Activated CD4-positive, alpha-beta T cell treated with anti-CD3 and anti-CD28 coated beads, Interleukin-2, amount 50 U/mL, for 24 hours (primary cell): Measurements from ENCODE around the gene MMP24.
"Not testable (repeated sequence)": the region's sequence is repeated elsewhere in the genome, so short reads cannot be mapped to it uniquely, and the experiment has no call there.

Experiments used
- DNase-seq, 2 donors: peaks; one replicate each; pipeline ENCODE4 v3.0.0-alpha.2; 2020; ENCODE audit warnings: low read depth in 1 of 2, low spot score in 1 of 2

Gene MMP24

DNA sequence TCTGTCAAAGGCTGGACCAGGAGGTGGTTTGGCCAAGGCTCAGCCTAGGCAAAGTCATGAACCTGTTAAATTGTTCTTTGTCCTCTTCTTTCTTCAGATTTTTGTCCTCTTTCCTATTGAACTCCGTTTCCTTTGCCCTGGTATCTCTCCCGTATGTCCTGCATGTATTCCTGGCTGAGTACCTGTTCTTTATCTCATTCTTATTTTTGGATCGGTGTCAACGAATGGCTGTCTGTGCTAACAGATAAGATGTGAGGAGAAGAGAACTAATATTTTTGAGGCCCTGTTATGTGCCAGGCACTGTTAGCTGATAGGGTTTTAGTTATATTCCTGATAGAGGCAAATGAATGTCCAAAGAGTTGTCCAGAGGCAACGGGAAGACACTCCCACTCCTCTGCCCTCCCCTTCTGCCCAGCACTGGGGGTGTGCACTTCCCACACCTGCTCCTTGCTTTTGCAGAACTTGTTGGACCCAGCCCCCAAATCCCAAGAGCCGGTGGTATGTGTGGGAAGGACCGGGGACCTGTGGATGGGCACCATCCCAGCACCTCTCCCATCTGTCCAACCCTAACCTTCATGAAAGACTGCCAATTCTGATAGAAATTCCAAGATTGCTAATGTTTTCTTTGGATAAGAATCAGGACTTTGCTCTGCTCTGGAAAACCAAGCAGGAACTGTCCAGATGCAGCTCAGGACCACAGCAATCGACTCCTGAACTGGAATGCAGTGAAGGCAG, 30.9 kb downstream of the MMP24 start:
- no peak for DNase-seq

DNA sequence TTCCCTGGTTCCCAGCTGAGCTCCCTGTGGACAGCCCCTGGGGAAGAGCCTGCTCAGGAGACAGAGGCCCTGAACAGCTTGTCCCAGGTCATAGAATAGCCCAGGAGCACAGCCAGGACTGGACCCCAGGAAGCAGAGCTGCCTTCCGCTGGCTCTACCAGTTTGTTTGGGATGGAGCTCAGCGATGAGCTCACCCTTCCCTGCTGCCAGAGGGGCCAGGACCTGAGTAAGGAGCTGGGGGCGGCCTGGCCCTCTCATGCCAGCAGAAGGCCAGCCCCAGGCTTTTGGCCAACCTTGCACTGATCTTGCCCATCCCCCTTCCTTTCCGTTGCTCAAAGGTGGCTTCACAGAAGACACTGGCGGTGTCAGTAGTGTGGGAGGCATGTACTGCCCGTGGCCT, 33.9 kb downstream of the MMP24 start:
- DNase-seq = no peak

DNA sequence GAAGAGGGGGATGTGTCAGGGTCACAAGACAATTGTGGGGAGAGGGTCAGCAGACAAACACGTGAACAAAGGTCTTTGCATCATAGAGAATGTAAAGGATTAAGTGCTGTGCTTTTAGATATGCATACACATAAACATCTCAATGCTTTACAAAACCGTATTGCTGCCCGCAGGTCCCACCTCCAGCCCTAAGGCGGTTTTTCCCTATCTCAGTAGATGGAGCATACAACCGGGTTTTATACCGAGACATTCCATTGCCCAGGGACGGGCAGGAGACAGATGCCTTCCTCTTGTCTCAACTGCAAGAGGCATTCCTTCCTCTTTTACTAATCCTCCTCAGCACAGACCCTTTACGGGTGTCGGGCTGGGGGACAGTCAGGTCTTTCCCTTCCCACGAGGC, 35.8 kb downstream of the MMP24 start:
- DNase-seq = not testable (repeated sequence)

DNA sequence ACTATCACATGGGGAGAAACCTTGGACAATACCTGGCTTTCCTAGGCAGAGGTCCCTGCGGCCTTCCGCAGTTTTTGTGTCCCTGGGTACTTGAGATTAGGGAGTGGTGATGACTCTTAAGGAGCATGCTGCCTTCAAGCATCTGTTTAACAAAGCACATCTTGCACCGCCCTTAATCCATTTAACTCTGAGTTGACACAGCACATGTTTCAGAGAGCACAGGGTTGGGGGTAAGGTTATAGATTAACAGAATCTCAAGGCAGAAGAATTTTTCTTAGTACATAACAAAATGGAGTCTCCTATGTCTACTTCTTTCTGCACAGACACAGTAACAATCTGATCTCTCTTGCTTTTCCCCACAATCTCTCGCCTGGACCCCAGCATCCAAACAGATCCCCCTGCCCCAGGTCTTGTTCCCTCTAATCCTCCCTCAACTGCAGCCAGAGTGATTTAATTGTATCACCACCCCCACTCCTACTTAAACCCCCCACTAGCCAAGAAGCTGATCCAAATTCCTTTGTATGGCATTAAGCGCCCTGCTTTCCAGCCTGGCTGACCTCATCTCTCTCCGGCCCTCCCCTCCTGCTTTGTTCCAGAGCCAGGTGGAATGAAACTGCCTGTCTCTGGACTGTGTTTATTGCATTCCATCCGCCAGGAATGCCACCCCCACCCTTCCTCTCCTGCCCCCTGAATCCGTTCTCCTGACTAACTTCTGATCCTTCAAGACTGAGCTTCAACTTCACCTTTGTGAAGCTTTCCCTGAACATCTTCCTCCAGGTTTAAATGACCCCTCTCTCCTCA, 36.4 kb downstream of the MMP24 start:
- DNase-seq = not testable (repeated sequence)

DNA sequence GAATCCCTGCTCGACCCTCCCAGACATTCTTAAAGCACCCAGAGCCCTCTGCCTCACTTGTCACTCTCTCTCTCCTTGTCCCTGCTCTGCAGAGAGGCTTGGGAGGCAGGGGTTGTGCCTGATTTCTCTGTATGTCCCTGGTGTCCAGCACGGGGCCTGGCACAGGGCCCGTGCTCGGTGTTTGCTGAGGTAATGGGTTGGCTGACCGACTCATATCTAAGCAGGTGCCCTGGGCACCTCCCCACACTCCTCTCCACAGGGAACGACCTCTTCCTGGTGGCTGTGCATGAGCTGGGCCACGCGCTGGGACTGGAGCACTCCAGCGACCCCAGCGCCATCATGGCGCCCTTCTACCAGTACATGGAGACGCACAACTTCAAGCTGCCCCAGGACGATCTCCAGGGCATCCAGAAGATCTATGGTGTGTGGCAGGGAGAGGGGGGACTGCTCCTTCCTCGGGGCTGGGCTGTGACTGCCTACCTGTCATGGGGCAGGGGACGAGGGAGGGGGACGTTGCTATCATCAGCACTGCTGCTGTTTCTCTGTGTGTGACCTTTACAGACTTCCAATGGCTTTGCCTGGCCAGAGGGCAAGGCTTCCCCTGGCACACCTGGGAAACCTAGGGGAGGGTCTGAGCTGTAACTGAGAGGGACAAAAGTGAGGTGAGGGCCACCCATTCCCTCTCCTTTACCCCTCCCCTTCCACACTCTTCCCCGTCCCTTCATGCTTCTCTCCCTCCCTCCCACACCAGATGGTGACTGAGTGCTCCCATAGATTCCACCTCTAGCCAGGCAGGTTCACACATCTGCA, 37.2 kb downstream of the MMP24 start:
- no peak for DNase-seq

DNA sequence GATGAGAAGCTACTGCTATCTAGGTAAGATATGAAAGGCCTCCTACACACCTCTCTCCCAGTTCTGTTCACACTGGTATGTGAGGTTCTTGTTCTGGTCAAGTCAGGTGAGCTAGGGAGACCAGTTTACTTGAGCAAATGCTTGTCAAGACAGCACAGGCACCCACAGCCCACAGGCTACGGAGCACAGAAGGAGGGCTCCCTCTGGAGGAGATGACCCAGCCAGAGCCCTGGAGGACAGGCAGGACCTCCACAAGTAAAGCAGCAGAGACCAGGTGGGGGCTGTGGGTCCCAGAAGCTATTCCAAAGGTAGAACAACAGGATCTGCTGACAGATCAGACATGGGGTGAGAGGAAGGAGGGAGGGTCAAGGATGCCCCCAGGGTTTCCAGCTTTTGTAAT, 38.3 kb downstream of the MMP24 start:
- DNase-seq = no peak

DNA sequence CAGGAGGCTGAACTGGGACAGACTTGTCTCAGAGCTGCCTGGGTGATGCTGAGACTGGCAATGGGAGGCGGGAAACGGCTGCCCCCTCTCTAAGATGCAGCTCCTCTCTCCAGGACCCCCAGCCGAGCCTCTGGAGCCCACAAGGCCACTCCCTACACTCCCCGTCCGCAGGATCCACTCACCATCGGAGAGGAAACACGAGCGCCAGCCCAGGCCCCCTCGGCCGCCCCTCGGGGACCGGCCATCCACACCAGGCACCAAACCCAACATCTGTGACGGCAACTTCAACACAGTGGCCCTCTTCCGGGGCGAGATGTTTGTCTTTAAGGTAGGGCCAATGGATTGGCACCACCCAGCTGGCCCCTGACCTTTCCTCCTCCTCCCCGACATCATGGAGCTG, 40.6 kb downstream of the MMP24 start:
- no peak for DNase-seq

DNA sequence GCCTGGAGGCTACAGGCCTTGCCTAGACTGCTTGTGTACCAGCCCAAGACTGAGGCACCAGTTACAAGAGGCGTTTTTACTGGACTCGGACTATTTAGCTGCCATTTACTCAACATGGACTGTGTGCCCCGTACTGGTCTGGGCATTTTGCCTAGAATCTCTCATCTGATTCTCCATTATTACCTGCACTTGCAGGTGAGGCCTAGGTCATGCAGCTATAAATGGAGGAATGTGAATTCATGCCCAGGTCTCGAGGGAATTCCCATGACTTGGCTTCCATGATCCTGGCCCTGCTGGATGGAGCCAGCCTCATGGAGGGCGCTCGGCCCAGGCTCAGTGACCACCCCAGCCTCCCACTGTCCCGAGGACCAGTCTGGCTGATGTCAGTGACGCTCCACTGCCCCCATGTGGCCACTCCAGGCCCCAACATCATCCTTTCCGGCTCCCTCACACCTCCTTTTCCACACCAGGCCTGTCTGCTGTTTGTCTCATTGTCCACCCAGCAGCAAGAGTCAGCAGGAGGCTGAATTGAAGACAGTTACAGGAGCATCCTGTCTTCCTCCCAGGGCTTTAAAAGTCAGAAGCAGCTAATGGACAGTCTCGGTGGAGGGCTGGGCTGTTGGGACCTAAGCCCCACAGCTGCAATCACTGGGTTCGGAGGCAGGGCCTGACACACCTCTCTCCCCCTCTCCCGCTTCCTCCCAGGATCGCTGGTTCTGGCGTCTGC, 42.7 kb downstream of the MMP24 start:
- DNase-seq = no peak

DNA sequence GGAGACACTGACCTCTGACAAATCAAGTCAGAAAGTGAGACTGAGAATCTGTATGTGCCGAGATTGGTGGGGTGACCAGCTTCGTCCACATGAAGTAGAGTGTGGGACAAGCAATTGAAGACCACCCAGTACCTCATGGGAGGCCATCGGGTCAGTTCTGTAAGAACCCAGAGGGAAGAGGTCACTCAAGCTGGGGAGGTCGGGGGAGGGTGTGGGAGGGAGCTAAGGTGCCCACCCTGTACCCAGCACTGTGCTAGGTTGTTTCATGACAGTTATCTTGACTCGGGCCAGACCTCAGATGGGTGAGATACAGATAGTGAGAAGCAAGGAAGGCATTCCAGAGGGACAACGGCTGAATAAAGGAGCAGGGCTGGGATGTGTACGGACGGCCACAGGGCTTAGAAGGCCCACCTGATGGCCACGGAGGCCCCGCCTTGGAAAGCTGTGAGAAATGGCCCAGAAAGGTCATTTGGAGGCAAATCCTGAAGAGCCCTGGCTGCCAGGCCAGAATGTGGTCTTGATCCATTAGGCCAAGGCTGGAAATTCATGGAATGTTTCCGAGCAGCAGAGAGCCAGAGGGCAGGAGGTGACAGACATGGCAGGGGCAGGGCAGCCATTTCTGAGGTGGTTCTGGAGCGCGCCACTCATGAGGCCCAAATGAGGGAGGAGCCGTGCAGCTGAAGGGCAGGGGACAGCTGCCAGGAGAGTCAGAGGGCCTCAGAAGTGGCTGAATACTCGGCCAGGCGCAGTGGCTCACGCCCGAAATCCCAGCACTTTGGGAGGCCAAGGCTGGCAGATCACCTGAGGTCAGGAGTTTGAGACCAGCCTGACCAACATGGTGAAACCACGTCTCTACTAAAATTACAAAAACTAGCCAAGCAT, 43.8 kb downstream of the MMP24 start:
- DNase-seq = no peak

DNA sequence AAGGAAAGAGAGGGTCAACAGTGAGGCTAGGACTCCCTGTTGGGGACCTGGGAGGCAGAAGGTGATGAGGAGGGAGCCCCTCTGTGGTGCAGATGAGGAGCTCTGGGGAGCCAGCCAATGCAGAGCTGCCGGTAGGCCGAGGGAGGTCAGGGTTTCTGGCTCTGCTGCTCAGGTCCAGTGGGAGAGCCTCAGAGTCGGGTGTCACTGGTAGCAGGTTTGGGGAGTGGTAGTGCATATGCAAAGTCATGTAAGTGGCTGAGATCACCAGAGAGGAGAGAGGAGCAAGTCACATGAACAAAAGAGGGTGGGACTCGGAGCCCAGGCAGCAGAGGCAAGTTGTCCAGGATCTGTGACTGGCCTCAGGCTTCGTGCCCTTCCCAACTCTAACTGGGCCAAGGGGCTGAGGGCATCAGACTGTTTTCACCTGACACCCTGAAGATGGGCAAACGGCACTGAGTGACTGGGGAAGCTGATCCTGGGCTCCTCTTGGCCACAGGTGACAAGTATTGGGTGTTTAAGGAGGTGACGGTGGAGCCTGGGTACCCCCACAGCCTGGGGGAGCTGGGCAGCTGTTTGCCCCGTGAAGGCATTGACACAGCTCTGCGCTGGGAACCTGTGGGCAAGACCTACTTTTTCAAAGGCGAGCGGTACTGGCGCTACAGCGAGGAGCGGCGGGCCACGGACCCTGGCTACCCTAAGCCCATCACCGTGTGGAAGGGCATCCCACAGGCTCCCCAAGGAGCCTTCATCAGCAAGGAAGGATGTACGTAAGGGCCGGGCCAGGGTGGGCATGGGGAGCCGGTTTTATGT, 44.8 kb downstream of the MMP24 start:
- DNase-seq = no peak

DNA sequence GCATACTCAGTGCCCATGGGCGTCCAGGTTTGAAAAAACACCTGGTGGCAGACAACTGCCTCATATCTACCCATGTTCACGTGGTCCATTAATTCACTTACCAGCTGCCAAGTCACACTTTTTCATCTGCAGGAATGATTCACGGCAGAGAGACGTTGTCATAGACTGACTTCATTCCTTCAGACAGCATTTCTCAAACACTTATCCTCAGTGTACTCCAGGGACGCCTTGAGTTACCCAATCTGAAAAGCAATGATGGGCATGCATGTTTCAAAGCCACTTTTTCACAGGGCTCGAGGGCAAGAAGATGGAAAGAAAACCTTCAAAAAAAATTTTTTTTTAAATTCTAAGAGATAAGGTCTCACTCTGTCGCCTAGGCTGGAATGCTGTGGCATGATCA, 45.4 kb downstream of the MMP24 start:
- no peak for DNase-seq

DNA sequence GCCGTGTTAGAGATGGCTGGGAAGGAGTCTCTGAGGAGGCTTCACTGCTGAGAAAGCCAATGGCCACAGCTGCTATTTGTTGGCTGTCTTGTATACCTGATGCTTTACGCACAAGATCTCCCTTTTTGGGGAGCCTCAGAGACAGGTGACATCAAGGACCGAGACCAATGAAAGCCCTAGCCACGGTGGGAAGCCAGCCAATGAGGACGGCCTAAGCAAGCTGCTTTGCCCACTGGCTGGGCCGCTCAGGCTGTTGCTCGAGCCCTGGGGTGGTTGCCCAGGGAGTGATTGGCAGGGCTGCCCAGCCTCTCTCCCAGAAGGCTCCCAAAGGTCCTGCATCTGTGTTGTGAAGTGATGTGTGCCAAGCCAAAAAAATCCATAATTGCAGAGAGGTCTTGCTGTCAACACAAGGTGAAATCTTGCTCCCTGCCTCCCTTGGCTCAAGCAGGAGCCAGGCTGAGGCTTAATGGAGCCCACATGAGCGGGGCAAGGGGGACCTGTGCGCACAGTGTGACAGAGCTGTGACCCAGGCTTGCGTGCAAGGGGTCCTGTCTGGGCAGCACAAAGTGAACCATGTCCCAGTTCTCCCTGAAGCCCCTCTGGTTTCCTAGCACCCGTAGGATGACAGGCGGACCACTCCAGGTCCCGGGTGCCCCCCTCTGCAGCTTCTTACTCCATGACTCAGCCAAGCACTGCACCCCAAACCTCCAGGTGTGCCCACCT, 47.1 kb downstream of the MMP24 start:
- DNase-seq = no peak

DNA sequence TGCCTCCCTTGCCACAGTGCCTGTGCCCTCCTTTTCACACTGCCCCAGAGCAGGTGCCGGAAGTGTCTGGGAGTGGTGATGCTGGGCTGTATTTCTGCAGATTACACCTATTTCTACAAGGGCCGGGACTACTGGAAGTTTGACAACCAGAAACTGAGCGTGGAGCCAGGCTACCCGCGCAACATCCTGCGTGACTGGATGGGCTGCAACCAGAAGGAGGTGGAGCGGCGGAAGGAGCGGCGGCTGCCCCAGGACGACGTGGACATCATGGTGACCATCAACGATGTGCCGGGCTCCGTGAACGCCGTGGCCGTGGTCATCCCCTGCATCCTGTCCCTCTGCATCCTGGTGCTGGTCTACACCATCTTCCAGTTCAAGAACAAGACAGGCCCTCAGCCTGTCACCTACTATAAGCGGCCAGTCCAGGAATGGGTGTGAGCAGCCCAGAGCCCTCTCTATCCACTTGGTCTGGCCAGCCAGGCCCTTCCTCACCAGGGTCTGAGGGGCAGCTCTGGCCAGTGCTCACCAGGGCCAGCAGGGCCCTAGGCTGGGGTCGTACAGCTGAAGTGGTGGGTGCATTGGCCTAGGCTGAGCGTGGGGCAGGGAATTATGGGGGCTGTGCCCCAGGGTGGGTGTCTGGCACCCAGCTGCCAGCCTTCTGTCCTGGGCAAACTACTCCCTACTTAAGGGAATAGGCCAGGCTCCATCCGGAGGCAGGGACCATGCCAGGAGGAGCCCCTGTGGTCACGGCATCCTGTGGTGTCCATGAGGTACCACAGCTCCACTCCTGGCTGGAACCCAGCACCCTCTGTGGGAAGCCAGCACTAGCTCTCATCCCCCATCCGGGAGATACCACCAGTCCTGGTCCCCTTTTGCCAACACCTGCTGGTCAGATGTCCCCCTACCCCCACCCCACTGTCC, 47.9 kb downstream of the MMP24 start:
- DNase-seq = no peak

DNA sequence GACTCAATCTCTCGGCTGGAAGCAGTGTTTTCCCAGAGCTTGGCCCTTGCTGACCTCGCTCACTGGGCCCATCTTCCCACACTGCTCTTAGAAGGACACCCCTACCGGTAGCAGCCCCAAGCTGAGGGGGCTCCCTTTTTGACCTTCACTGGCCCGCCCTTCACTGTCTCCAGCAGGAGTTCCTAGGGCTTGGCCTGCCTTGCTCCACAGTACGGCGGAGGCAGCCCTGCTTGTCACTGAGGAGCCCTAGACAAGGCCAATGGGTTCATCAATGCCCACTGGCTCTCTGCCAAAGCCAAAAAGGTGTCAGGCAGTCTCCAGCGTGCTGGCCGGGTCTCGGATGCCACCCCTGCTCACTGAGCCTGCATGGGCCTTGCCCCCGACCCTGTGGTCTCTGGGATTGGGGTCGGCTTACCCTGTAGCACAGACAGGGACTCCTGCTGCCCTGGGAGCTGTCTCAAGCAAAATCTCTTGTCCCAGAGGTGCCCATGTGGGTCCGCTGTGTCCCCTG, 49.3 kb downstream of the MMP24 start:
- no peak for DNase-seq

DNA sequence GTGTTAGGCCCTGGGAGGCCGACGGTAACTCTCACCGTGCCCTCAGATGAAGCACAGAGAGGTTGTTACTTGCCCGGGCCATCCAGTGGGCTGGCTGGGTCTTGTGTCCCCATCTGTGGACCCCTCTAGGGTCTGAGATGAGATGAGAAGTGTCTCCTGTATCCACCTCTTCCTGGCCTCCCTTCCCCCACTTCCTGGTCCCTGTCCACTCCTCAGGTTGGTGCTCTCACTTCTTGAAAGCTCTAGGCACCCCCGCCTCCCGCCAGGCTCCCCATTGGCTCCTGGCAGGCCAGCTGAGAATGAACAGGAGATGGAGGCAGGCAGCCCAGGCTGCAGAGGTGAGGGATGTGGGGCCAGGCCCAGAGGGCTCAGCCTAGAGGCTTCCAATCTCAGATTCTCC, 49.9 kb downstream of the MMP24 start:
- DNase-seq = no peak

DNA sequence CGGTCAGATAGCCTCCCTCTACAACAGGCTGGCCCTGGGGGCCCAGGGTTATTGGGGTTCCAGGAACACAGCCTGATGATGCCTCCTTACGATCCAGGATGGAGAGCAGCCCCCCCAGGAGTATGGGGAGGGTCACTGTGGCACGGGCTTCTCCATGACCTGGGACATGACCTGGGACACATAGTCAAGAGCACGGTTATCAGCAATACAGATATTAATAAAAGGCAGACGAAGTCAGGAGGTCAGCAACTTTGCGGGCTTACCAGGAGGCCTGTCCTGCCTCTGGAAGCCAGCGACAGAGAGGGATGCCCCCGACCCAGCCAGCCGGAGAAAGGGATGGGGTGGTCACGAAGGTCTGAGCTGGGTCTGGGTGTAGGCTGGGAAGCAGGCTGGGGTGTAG, 50.6 kb downstream of the MMP24 start:
- no peak for DNase-seq
